H54 (cell line): ENCODE measurements around the gene SPG11.

Experiments
- DNase-seq: peaks from one replicate; pipeline ENCODE4 v3.0.0; 2011; ENCODE audit warnings: low spot score, mixed read lengths; ENCODE audit not compliant: insufficient read length
- FAIRE-seq: peaks from 3 replicates; lab custom pipeline; 2011; peaks lifted over from hg19 to GRCh38; lab: Jason Lieb, UNC
- POLR2A ChIP-seq: IDR thresholded peaks from 2 replicates; pipeline ENCODE4 v1.6.1; 2011; ENCODE audit warnings: low read depth, mild to moderate bottlenecking, low read length

SPG11 gene

GRCh38 chr15:44623178-44623577 is 40.3 kb downstream of the SPG11 start:
- no peak for TF ChIP-seq POLR2A
- no peak for FAIRE-seq
- DNase-seq = no peak

DNA sequence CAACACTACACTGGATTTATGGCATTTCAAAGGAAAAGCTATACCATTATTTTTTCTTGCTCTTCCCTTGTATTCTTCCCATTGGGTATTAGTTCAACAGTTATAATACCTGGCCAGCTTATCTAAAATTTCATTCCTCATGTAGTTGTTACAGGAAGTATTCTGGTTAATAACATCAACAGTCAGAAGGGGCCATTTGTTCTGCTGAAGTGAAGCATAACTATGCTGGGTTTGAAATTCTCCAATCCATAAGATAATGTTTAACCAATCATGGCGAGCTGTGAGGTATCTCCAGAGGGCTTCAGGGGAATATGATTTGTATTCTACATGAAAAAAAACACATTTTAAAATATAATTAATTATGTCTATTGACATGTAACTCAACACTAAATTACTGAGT is 43.4 kb downstream of the SPG11 start:
- FAIRE-seq (no peak), DNase-seq (no peak)
- TF ChIP-seq POLR2A = no peak

DNA sequence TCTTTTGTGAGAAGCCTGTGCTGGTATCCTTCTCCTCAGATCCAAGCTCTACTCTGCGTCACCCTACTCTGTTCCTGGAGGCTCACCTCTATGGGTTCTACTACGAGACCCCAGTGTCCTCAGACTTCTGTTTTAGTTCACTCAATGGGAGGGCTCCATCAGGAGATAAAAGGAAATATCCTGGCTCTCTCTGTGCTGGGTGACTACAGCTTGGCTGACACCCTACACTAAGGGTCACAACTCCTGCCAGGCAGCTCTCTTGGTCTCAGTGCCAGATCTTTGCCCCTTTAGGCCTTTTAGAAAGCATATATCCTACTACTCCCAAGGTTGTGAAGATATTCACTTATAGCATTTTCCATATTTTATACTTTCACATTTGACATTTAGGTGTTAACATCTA is 46.5 kb downstream of the SPG11 start:
- DNase-seq (no peak), FAIRE-seq (no peak)
- TF ChIP-seq POLR2A = no peak

DNA sequence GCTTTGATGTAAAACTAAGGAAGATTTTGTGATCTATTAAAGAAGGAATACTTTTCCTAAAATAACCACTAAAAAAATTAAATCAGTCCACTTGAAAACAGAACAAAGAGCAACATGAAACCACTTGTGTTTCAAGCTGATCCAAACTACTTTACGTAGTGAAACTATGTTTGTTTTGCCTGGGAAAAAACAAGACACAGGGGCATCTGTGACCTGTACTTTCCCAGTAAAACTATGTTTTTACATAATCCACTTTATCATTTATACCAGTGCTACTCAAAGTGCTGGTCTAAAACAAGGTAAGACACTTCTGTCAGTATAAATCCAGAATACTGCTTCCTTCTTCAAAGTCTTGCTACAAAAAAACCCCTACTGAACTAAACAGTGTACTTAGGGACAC is 56.7 kb downstream of the SPG11 start:
- DNase-seq (no peak), FAIRE-seq (no peak)
- TF ChIP-seq POLR2A = no peak

DNA sequence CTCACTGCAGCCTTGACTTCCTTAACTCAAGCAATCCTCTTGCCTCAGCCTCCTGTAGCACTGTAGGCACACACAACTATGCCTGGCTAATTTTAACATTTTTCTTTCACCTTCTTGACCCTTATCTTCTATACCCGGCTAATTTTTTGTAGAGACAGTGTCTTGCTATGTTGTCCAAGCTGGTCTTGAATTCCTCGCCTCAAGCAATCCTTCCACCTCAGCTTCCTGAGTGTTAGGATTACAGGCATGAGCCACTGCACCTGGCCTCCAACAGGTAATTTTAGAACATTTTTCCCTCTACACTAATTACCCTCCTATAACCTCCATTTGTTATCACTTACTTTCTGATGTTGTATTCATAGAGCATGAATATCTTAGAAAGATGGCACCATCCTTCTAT is 60.3 kb downstream of the SPG11 start:
- FAIRE-seq (no peak), DNase-seq (no peak)
- no peak for TF ChIP-seq POLR2A

- TF ChIP-seq POLR2A = no peak
- FAIRE-seq (no peak), DNase-seq (no peak)
These were observed 64.6 kb downstream of the SPG11 start for GRCh38 chr15:44598892-44599291.

DNA sequence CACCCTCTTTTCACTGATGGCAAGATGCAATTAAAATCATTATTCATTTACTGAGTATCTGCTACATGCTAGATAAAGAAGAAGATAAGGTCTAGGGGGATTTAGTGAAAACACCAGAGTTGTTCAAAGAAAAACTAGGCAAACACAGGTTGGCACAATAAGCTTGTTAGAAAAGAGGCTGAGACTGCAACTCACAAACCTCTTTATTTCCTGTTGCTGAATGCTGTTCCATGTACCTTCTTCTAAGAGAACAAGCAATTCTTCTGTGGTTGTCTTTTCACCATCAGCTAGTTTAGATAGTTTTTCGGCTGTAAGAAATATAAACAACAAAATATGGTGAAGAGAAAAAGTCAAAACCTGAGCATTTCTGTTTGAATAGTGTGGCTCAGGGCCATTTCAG is 65.4 kb downstream of the SPG11 start:
- FAIRE-seq (no peak), DNase-seq (no peak)
- no peak for TF ChIP-seq POLR2A

DNA sequence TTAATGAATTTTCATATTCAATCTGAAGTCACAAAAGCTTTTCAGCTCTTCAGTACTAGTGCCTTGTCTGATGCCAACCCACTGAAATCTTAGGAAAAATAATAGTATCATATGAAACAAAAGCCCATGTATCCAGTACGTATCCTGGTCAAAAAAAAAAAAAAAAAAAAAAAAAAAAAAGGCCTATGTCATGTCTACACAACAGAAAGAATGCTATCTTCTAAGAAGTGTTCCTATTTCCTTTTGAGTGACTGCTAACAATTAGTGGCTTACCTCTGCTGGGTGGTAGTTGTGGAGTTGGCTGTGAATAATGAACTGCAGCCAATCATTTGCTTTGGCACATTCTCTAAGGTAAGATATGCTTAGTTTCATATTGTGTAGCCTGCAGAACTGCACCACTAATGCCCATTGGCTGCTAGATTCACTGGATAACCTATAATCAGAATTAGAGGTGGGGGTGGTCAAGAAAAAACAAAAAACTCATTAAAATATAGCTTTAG is 66.9 kb downstream of the SPG11 start:
- TF ChIP-seq POLR2A = no peak
- FAIRE-seq (no peak), DNase-seq (no peak)

GRCh38 chr15:44595656-44596510 is 67.6 kb downstream of the SPG11 start:
- FAIRE-seq (no peak), DNase-seq (no peak)
- TF ChIP-seq POLR2A = no peak

- FAIRE-seq (no peak), DNase-seq (no peak)
- TF ChIP-seq POLR2A = no peak
These were observed 68.2 kb downstream of the SPG11 start for GRCh38 chr15:44595246-44595645.

DNA sequence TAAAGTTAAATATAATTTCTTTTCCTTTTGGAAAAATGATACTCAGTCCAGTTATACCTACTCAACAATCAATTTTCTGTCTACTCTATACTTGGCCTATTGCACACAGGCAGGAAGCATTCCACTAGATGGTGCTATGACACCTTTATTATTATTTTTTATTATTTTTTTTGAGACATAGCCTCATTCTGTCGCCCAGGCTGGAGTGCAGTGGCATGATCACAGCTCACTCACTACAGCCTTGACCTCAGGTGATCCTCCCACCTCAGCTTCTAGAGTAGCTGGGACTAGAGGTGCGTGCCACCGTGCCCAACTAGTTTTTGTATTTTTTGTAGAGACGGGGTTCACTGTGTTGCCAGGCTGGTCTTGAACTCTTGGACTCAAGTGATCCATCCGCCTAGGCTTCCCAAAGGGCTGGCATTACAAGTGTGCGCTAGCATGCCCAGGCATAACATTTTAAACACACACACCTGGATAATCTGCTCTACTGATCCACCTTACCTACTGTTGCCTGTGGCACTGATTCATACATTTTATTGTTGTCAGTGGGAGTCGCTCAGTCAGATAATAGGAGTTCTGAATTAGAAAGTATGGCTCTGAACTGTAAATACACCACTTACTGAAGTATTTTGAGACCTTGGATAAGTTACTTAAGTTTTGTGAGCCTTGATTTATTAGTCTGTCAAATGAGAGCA is 70.3 kb downstream of the SPG11 start:
- TF ChIP-seq POLR2A = no peak
- DNase-seq (no peak), FAIRE-seq (no peak)

DNA sequence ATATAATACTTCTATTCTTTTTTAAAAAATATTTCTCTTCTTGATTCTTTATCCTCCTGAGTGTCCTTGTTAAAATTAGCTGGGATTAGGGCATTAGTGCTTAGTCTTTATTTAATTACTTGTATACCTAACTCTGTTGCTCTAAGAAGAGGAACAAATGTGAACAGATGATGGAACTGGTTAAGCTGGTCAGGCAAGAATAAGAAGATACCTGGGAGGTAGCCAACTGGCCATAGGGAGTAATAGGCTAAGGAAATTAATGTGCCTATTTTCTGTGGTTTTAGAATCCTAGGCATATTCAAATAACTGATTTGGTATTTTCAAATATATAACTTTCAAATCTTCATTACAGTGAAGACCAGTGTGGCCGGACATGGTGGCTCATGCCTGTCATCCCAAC is 72.1 kb downstream of the SPG11 start:
- no peak for FAIRE-seq
- no peak for TF ChIP-seq POLR2A

DNA sequence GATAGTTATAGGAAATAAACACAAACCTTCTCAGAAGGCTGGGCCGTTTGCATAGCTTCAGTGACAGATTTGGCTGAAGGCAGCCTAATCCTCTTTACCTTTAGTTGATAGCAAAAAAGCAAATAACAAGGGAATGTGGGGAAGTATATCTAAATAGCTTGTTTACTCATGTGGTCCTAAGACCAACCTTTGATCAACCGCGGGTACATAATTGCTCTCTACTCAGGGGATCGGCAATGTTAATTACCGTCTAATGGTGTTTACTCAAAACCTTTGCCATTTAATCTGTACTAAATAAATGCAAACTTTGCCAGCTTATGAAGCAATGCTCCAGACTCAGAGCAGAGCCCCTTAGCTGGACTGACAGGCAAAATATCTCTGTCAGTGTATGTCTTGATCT is 74.9 kb downstream of the SPG11 start:
- TF ChIP-seq POLR2A = no peak
- DNase-seq (no peak), FAIRE-seq (no peak)

More for the DNA sequence above, 72.1 kb downstream of the SPG11 start:
- DNase-seq = no peak

DNA sequence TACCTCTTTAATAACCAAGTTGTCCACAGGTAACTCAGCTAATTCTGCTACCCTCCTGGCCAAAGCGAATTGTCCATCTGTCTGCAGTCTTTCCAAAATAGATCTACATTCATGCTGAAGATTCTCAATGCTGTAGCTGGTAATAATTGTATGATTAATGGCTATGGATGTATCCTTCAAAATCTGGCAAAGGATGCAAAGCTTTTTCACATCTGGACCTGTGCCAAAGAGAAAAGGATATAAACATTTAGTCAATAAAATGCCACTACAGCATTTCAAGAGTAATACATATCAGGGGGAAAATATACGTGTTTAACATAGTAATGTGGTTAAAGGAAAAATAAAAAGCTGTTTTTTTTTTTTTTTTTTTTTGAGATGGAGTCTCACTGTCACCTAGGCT is 77.8 kb downstream of the SPG11 start:
- no peak for TF ChIP-seq POLR2A
- no peak for FAIRE-seq
- no peak for DNase-seq
